ENCODE measurements around the gene ISOC2. TPM values are rescaled to one million over a fixed set of nuclear protein-coding genes. Genes with fewer than 3 reads are reported as not detected.
A peak's percentile ranks its signal among the peaks of the same experiment; 100 is the strongest.

ISOC2 gene
- total and polyA plus RNA-seq, 9 of the 15 experiments (the other 6 are each of a cell fraction or from before 2014, with no cell fraction given) = 1.2 to 229 (median 58.3) TPM

GRCh38 chr19:55437410-55437809, 24.0 kb downstream of the ISOC2 start (continued):
- TF ChIP-seq ELK1 (CRISPR knock-in tag; IDR thresholded peaks at IDR 0.05) (no peak), CHD7 (IDR thresholded peaks at IDR 0.05; ENCODE audit: low read depth, low read length) (no peak), ZNF311 (CRISPR knock-in tag; IDR thresholded peaks at IDR 0.05) (0 out of 2 replicates have a peak, but pooled peaks have one; percentile 54), NFE2 (IDR thresholded peaks at IDR 0.05; ENCODE audit: low read depth) (no peak), ZNF224 (CRISPR knock-in tag; IDR thresholded peaks at IDR 0.05) (no peak), ZNF316 (IDR thresholded peaks at IDR 0.05) (no peak), AFF1 (IDR thresholded peaks at IDR 0.05; ENCODE audit: low read depth in 1 of 2, partially characterized antibody in 2 of 2) (peak in 1 of 2 experiments; percentile 95)
- TF ChIP-seq, protein P1, sequence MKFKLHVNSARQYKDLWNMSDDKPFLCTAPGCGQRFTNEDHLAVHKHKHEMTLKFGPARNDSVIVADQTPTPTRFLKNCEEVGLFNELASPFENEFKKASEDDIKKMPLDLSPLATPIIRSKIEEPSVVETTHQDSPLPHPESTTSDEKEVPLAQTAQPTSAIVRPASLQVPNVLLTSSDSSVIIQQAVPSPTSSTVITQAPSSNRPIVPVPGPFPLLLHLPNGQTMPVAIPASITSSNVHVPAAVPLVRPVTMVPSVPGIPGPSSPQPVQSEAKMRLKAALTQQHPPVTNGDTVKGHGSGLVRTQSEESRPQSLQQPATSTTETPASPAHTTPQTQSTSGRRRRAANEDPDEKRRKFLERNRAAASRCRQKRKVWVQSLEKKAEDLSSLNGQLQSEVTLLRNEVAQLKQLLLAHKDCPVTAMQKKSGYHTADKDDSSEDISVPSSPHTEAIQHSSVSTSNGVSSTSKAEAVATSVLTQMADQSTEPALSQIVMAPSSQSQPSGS (CRISPR knock-in tag; IDR thresholded peaks at IDR 0.05) = no peak
- TF ChIP-seq, protein P2, sequence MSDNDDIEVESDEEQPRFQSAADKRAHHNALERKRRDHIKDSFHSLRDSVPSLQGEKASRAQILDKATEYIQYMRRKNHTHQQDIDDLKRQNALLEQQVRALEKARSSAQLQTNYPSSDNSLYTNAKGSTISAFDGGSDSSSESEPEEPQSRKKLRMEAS (CRISPR knock-in tag; IDR thresholded peaks at IDR 0.05) = peak; percentile 47; the same call in 1 of the 2 replicates
